Stimulated activated CD8-positive, alpha-beta memory T cell treated with anti-CD3 and anti-CD28 coated beads, Interleukin-4, amount 100 ng/mL, for 4 hours (primary cell): ENCODE data around the gene URI1.

Source experiments
- DNase-seq, 2 donors: peaks; one replicate each; pipeline ENCODE4 v3.0.0-alpha.2; 2020; ENCODE audit warnings: low read depth in 2 of 2, low spot score in 1 of 2

The URI1 gene

GRCh38 chr19:29969891-29970290 is 27.9 kb downstream of the URI1 start:
- no peak for DNase-seq

GRCh38 chr19:29971002-29971401 is 29.0 kb downstream of the URI1 start:
- no peak for DNase-seq

GRCh38 chr19:29971648-29972047 is 29.6 kb downstream of the URI1 start:
- DNase-seq, result no peak

- no peak for DNase-seq
Observed at GRCh38 chr19:29974701-29975100, 32.7 kb downstream of the URI1 start.

- no peak for DNase-seq
Observed at GRCh38 chr19:29976151-29976943, 34.3 kb downstream of the URI1 start.

- no peak for DNase-seq
Observed at GRCh38 chr19:29978080-29978479, 36.0 kb downstream of the URI1 start.

GRCh38 chr19:29983568-29983967 is 41.5 kb downstream of the URI1 start:
- DNase-seq, result no peak

- no peak for DNase-seq
Observed at GRCh38 chr19:29985196-29985595, 43.2 kb downstream of the URI1 start.

- no peak for DNase-seq
Observed at GRCh38 chr19:29988351-29988750, 46.3 kb downstream of the URI1 start.

GRCh38 chr19:29992233-29992867 is 50.3 kb downstream of the URI1 start:
- DNase-seq, result no peak

- no peak for DNase-seq
Observed at GRCh38 chr19:29999490-29999889, 57.5 kb downstream of the URI1 start.

GRCh38 chr19:30000862-30001261 is 58.8 kb downstream of the URI1 start:
- no peak for DNase-seq

GRCh38 chr19:30001301-30001700 is 59.3 kb downstream of the URI1 start:
- DNase-seq, result no peak

GRCh38 chr19:30001791-30002190 is 59.8 kb downstream of the URI1 start:
- DNase-seq, result no peak

GRCh38 chr19:30003866-30004265 is 61.8 kb downstream of the URI1 start:
- DNase-seq, result no peak

- DNase-seq, result no peak
Observed at GRCh38 chr19:30004403-30004802, 62.4 kb downstream of the URI1 start.

GRCh38 chr19:30006207-30006606 is 64.2 kb downstream of the URI1 start:
- no peak for DNase-seq

- DNase-seq, result no peak
Observed at GRCh38 chr19:30008169-30008568, 66.1 kb downstream of the URI1 start.

GRCh38 chr19:30009013-30009412 is 67.0 kb downstream of the URI1 start:
- DNase-seq, result no peak

GRCh38 chr19:30011051-30011578 is 69.1 kb downstream of the URI1 start:
- DNase-seq, result no peak

- DNase-seq, result no peak
Observed at GRCh38 chr19:30014770-30015169, 72.7 kb downstream of the URI1 start.

GRCh38 chr19:30017172-30017571 is 75.1 kb downstream of the URI1 start:
- no peak for DNase-seq

GRCh38 chr19:30020189-30020588 is 78.2 kb downstream of the URI1 start:
- no peak for DNase-seq
